A549 (cell line): ENCODE data around the gene SMAD5.

Experiments
- CBX2 ChIP-seq: fragments of 200-600 bp; sonication (generic); IDR thresholded peaks from 2 replicates; pipeline ENCODE4 v1.6.1; 2016; ENCODE audit warnings: low read depth, mild to moderate bottlenecking, borderline replicate concordance
- EP300 ChIP-seq, 2 experiments: fragments of >200 bp; sonication (Bioruptor Twin); formaldehyde crosslinking; IDR thresholded peaks; 2 replicates in 1 of 2; 3 replicates in 1 of 2; pipeline ENCODE4 v1.6.1; 2016 to 2017
- ESRRA ChIP-seq: fragments of 150-350 bp; IDR thresholded peaks from 2 replicates; pipeline ENCODE4 v1.6.1; 2014; ENCODE audit warnings: mild to moderate bottlenecking, low read length, borderline replicate concordance
- HDAC2 ChIP-seq: fragments of 200-600 bp; sonication (generic); IDR thresholded peaks from 2 replicates; pipeline ENCODE4 v1.6.1; 2016
- JUN ChIP-seq, 2 experiments: fragments of >200 bp; sonication (Bioruptor Twin); formaldehyde crosslinking; IDR thresholded peaks; 2 replicates in 1 of 2; 3 replicates in 1 of 2; pipeline ENCODE4 v1.6.1; 2016 to 2017
- MAFK ChIP-seq: fragments of 450-650 bp; IDR thresholded peaks from 2 replicates; pipeline ENCODE4 v1.6.1; 2014; ENCODE audit not compliant: partially characterized antibody
- PHF8 ChIP-seq: fragments of 200-600 bp; sonication (generic); IDR thresholded peaks from 2 replicates; pipeline ENCODE4 v1.6.1; 2016; ENCODE audit warnings: low read depth, mild to moderate bottlenecking, antibody characterized with exemption, moderate library complexity, borderline replicate concordance
- POLR2A ChIP-seq: IDR thresholded peaks from 2 replicates; pipeline ENCODE4 v1.6.1; 2012; ENCODE audit warnings: mild to moderate bottlenecking, low read length
- RCOR1 ChIP-seq: fragments of 150-350 bp; IDR thresholded peaks from 2 replicates; pipeline ENCODE4 v1.6.1; 2014; ENCODE audit warnings: antibody characterized with exemption, low read length, low read depth
- SMC3 ChIP-seq: fragments of >200 bp; sonication (Bioruptor Twin); formaldehyde crosslinking; IDR thresholded peaks from 3 replicates; pipeline ENCODE4 v1.6.1; 2018; ENCODE audit warnings: inconsistent platforms
- ZC3H11A ChIP-seq: fragments of 450-650 bp; IDR thresholded peaks from 2 replicates; pipeline ENCODE4 v1.6.1; 2014; ENCODE audit warnings: antibody characterized with exemption, mild to moderate bottlenecking
- TF ChIP-seq, protein P1 (sequence below): IDR thresholded peaks from 2 replicates; pipeline ENCODE4 v1.6.1; 2012
- TF ChIP-seq, protein P2 (sequence below): fragments of >200 bp; sonication (Bioruptor Twin); formaldehyde crosslinking; IDR thresholded peaks from 3 replicates; pipeline ENCODE4 v1.5.1; 2016

GRCh38 chr5:136120529-136120928 lies 12.1 kb upstream of the SMAD5 start:
- TF ChIP-seq, protein P1, sequence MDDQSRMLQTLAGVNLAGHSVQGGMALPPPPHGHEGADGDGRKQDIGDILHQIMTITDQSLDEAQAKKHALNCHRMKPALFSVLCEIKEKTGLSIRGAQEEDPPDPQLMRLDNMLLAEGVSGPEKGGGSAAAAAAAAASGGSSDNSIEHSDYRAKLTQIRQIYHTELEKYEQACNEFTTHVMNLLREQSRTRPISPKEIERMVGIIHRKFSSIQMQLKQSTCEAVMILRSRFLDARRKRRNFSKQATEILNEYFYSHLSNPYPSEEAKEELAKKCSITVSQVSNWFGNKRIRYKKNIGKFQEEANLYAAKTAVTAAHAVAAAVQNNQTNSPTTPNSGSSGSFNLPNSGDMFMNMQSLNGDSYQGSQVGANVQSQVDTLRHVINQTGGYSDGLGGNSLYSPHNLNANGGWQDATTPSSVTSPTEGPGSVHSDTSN: no peak
- TF ChIP-seq, protein P2, sequence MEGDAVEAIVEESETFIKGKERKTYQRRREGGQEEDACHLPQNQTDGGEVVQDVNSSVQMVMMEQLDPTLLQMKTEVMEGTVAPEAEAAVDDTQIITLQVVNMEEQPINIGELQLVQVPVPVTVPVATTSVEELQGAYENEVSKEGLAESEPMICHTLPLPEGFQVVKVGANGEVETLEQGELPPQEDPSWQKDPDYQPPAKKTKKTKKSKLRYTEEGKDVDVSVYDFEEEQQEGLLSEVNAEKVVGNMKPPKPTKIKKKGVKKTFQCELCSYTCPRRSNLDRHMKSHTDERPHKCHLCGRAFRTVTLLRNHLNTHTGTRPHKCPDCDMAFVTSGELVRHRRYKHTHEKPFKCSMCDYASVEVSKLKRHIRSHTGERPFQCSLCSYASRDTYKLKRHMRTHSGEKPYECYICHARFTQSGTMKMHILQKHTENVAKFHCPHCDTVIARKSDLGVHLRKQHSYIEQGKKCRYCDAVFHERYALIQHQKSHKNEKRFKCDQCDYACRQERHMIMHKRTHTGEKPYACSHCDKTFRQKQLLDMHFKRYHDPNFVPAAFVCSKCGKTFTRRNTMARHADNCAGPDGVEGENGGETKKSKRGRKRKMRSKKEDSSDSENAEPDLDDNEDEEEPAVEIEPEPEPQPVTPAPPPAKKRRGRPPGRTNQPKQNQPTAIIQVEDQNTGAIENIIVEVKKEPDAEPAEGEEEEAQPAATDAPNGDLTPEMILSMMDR: no peak
- no peak for TF ChIP-seq PHF8
- no peak for TF ChIP-seq EP300 (IDR thresholded peaks at IDR 0.05)
- TF ChIP-seq RCOR1: no peak
- TF ChIP-seq ESRRA: no peak
- no peak for TF ChIP-seq CBX2
- no peak for TF ChIP-seq HDAC2
- no peak for TF ChIP-seq POLR2A
- TF ChIP-seq SMC3: no peak
- no peak for TF ChIP-seq ZC3H11A
- TF ChIP-seq MAFK: no peak
- TF ChIP-seq JUN (IDR thresholded peaks at IDR 0.05): no peak
